Kasumi-1 (cell line): ENCODE measurements around the gene EIPR1.

Experiments
- DNase-seq, 2 experiments: peaks; one replicate each; lab custom pipeline; 2025; lab: John Stamatoyannopoulos, UW

Gene EIPR1

GRCh38 chr2:3303583-3304406 is 73.8 kb downstream of the EIPR1 start:
- DNase-seq, result peak; percentile 60 to 64

DNA sequence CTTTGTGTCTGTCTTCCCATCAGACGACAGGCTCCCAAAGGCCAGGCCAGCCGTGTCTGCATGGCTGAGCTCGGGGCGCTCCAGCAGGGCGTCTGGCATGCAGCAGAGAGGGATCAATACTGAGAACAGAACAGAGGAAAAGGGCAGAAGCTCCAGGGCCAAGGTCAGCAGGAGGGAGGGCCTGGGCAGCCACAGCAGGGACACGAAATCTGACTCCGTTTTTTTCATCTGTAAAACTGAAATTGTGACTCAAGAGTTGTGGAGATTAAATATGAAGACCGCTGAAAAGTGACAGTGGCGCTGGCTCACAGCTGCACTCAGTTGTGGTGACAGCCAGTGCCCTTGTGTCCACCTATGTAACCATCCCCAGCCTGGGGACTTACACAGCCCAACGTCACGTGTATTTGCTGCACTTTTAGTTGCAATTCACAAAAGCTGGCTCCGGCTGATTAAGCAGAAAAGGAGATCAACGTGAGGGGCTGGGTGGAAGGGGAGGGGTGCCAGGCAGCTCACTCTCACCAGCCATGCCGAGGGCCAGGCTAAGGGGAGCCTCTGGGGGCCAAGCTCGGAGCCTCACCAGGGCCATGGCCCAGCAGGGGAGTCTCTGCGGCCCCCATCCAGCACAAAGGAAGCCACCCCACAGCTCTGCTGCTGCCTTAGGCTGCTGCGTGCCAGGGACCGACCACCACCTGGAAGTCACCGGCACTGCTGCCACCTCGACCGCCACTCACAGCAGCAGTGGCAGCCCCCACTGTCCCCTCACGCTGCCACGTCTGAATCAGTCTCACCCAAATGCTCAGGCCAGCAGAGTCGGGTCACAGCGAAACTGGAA is 74.7 kb downstream of the EIPR1 start:
- no peak for DNase-seq

DNA sequence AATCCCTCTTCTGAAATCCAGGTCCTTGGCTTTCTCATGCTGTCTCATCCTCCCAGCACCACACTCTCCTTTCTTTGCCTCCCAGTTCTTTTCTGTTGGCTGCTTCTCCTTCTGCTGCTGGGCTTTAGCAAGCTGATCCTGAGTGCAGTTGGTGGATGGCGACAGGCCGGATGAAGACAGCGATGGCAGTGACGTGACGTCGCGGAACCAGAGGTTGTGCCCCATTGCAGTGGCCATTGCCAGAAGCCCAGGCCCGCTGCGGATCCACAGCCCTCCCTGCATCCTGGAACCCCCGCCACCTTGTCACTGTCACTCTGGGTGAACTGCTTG is 75.2 kb downstream of the EIPR1 start:
- no peak for DNase-seq

DNA sequence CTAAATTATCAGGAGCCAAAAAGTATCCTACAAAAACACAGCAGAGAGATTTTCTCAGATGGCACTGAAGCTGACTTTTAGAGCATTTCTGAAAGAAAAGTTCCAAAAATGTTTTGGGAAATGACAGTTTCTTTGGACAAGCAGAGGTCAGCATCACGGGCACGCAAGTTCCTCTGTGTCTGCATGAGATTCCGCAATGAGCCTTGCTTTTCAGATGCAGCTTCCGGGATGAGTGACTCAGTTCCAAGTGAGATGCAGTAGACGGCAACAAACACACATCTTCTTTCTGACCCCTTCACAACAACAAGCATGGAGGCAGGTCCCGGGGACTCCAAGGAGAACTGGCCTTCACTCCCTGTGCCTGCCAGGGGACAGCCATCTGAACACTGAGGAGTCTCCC is 76.6 kb downstream of the EIPR1 start:
- DNase-seq, result no peak

- DNase-seq, result no peak
Measured at GRCh38 chr2:3300224-3300995, 77.2 kb downstream of the EIPR1 start.

DNA sequence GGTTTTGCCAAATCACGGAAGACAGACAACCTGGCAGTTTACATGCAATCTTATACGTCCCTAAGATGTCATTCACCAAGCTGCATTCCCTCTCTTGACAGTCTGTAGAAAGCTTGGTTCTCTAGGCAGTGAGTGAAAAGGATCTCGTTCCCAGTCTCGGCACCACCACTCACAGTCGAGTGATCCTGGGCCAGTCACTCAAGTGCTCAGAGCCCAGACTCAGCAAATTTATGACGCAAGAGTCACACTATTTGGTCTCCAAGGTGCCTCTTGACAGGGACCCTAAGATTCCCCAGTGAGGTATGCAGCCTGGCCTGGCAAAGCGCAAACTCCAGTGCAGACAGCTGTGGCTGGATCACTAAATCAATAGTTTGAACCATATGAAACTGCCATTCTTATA is 77.9 kb downstream of the EIPR1 start:
- no peak for DNase-seq

DNA sequence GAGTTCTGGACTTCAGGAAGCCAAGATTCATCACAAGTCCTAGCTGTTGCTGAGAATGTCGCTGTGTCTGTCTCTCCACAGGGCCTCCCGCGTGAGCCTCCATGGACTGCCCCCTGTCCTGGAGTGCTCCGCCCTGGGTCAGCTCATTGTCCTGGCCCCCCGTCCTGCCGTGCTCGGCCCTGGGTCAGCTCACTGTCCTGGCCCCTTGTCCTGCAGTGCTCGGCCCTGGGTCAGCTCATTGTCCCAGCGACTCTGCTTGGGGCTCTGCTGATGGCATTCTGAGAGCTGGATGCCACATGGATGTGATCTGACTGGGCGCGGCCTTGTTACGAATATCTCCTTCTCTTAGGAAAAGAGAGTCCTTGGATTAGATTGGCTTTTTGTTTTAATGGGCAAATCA is 78.5 kb downstream of the EIPR1 start:
- no peak for DNase-seq

DNA sequence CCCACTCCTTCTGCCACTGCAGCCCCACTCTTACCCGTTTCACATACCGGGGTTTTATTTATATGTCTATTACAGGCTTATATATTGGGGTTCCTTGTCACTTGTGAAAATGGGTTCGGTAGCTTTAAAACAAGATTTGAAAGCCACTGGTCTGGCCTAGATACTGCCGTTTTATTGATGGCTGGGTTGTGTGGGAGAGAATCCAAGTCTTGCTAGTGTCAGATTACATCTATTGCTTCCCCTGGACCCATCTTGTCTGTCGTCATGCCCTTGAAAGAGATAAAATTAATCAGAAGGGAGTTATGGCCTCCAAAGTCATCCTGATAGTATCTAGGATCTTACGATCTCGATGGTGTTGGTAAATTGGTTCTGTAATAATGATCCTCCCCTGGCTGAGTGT is 79.4 kb downstream of the EIPR1 start:
- no peak for DNase-seq

GRCh38 chr2:3297523-3297922 is 80.1 kb downstream of the EIPR1 start:
- DNase-seq, result no peak

DNA sequence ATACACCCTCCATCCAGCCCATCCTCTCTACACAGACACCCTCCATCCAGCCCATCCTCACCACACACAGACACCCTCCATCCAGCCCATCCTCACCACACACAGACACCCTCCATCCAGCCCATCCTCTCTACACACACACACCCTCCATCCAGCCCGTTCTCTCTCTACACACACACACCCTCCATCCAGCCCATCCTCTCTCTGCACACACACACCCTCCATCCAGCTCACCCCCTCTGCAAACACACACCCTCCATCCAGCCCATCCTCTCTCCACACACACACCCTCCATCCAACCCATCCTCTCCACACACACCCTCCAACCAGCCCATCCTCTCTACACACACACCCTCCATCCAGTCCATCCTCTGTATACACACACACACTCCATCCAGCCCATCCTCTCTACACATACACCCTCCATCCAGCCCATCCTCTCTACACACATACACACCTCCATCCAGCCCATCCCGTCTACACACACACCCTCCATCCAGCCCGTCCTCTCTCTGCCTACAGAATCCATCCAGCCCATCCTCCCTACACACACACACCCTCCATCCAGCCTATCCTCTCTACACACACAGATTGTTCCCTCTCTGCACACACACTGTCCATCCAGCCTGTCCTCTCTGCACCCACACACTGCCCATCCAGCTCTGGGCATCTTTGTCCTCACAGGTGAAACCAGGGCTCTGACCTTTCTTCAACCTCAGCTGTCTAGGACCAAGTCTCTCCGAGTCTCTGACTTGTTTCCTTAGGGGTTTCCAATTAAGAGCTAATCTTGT is 81.2 kb downstream of the EIPR1 start:
- no peak for DNase-seq

DNA sequence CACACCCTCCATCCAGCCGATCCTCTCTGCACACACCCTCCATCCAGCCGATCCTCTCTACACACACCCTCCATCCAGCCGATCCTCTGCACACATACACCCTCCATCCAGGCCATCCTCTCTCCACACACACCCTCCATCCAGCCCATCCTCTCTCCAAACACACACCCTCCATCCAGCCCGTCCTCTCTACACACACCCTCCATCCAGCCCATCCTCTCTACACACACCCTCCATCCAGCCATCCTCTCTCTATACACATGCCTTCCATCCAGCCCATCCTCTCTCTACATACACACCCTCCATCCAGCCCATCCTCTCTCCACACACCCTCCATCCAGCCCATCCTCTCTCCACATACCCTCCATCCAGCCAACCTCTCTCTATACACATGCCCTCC is 83.1 kb downstream of the EIPR1 start:
- no peak for DNase-seq

DNA sequence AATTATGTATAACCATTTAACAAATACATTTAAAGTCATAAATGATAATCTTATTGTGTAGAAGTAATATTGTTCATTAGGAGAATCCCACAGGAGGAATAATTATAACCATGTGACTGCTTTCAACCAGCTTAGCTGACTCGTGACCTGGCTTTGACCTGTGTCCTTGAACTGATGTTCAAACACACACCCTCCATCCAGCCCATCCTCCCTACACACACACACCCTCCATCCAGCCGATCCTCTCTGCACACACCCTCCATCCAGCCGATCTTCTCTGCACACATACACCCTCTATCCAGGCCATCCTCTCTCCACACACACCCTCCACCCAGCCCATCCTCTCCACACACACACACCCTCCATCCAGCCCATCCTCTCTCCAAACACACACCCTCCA is 83.5 kb downstream of the EIPR1 start:
- DNase-seq, result no peak

- no peak for DNase-seq
Measured at GRCh38 chr2:3293221-3293620, 84.4 kb downstream of the EIPR1 start.

DNA sequence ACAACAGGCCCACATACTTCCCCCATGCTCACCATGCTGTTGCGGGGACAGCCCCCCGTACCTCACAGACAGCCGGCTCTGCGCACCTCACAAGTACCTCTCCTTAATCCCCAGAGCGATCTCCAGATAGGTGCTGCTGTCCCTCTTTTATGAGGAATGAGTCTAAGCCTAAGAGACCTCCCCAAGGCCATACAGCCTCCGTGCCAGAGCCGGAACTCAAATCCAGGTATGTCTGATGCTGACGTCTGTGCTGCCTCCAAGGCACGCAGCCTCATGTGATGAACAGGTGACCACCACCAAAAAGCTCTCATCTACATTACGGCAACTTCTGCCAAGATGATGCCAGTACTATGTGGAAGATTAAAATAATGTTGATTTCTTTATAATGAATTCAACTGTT is 85.2 kb downstream of the EIPR1 start:
- no peak for DNase-seq

- DNase-seq, result no peak
Measured at GRCh38 chr2:3291750-3292149, 85.9 kb downstream of the EIPR1 start.

- DNase-seq, result no peak
Measured at GRCh38 chr2:3291113-3291512, 86.5 kb downstream of the EIPR1 start.

DNA sequence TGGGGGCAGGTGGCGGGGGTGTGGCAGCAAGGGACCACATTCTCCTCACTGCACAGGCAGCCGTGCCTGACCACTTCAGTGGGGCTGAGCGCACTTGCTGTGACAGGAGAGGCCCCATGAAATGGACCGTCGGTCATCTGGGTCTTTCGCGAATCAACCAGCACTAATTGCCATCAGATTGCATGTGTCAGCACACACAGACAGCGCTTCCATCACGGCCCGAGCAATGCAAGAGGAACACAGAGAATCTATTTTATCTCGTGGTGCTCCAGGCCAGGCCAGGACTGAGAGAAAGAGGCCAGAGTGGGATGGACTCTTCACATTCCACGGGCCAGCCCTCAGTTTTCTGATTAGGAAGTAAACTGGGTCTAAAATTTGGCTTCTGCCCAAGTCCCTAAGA is 87.0 kb downstream of the EIPR1 start:
- no peak for DNase-seq

GRCh38 chr2:3289971-3290370 is 87.6 kb downstream of the EIPR1 start:
- DNase-seq, result no peak

DNA sequence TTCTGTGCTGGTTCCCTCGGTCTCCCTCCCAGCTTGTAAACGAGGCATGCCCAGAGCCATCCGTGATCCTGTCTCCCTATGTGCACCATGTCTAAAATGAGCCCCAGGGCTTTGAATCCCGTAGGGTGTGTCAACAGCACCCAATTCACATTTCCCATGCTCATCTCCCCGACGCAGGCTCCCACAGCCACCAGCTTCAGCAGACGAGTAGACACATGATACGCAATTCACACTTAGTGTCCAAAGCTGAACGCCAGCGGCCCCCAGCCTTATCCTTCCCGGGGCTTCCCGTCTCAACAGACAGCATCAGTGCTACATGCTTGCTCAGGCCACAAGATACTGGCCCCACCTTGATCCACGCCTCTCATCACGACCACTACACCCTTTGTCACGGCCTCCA is 88.1 kb downstream of the EIPR1 start:
- DNase-seq, result no peak

- no peak for DNase-seq
Measured at GRCh38 chr2:3289171-3289515, 88.5 kb downstream of the EIPR1 start.

DNA sequence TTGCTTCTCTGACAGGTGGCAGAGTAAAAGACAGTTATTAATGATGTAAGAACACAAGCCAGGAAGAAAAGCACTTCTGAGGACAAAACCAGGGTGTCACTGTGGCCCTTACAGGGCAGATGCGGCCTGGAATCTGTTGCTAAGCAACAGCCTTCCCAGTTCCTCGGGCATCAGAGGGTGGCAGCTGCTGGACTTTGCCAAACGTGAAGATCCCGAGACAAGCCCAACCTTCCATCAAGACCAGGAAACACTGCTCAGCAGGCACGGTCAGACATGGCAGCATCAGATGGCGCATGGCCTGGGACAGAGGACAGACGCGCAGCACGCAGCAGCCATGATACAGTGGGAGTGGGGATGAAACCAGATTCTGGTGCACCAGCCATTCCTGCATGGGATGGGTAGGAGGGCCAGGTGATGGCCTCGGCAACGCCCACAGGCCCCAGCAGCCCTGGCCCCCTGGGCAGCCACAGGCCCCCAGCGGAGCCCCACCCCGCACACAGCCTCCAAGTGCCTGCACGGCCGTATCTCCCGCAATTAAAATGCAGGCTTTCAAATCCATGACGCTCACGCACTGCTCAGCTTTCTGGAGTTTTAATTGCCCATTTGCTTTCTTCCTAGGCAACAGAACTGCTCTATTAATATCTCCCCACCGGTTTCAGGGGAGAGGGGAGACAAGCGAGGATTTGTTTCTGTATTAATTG is 89.0 kb downstream of the EIPR1 start:
- no peak for DNase-seq
